ENCODE measurements around the gene CACNA1H.

Gene CACNA1H

DNA sequence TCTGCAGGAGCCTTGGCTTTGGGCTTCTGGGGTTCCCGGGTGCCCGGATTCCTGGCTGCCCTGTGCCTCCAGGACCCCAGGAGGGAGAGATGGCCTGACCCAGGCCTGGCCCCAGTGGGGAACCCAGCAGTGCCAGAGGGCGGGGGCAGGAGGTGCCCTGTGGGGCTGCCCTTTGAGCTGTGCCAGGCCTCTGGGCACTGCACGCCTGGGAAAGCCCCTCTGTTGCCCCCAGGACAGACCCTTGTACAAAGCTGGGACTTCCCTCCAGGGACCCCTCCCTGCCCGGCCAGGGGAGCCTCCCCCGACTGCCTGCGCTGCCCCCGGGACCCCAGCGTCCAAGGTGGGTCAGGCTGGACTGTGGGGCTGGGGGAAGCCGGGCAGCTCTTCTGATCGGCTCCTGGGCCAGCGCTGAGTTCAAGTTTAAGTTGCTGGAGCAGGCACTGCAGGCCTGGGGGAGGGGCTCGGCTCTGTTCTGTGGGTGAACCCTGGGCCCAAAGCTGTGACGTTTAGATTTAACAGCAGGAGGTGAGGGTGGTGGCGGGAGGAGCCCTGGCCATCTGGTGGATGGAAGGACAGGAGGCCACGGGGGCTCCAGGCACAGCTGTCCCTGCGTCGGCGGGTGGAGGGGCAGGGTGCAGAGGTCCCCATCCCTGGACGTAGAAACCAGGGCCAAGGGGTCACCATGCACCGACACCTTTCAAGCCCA lies 29.2 kb upstream of the CACNA1H start:
- DNase-seq, result no peak

DNA sequence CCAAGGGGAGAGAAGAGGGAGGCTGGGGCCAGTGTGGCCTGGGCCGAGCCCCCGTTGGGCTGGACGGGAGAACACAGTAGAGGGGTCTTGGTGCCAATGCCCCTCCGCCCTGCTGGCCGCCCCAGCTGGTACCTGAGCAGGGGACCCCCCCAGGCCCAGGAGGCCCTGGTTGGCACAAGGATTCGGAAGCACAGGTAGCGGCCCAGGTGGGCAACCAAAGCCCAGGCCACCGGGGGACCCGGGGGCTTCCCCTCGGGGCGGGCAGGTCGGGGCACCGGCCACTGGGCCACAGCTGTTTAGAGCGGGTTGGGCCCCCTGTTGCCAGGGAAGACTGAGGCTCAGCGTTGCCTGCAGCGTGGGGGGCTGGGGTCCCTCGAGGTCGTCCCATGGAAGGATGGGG lies 28.6 kb upstream of the CACNA1H start:
- DNase-seq, result no peak

DNA sequence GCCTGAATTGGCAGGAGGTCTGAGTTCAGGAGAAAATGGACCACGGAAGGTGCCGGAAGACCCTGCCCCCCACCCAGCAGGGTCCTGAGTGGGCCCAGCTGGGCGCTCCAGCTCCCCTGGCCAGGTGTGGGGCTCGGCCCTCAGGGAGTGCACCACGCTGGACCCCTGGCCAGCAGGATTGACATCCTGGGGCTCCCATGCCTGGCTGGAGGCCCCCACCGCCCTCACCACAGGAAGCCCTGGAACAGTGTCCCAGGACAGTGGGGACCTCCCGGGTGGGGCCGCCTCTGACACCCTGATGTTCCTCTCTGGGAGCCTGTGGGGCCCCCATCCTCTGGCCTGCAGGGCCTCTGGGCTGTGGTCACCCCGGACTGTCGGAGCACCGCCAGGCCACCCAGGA lies 28.1 kb upstream of the CACNA1H start:
- no peak for DNase-seq

DNA sequence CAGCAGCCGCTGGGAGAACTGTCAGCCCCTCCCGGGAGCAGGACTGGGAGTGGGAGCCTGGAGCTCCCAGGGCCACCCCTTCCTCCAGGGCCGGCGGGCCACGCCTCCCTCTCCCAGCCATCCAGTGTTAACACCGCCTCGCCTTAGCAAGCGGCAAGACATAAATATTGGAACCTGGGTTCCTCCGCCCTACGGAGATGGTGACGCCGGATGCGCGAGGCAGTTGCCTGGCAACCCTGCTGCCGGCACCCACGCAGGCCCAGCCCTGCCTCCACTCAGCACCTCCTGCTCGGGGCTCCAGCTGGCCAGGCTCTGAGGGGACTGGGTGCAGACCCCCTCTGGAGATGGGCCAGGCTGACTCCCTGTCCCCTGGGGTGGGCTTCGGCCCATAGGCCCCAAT lies 27.4 kb upstream of the CACNA1H start:
- DNase-seq, result no peak

DNA sequence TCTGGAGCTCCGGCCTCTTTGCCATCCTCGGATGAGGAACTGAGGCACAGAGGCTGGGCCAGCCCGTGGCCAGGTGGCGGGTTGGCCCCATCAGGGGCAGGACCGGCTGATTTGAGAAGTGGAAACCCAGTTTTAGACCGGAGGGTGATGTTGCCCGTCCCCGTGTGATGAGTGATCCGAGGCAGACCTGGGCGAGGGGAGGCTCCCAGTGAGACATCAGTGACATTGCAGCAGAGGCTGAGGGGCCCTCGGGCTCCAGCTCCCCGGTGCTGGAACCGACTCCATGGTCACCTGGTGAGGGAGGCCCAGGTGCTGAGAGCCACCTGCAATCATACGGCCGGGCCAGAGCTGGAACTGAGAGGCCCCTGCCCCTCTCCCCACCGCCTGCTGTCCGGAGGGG lies 26.9 kb upstream of the CACNA1H start:
- no peak for DNase-seq

DNA sequence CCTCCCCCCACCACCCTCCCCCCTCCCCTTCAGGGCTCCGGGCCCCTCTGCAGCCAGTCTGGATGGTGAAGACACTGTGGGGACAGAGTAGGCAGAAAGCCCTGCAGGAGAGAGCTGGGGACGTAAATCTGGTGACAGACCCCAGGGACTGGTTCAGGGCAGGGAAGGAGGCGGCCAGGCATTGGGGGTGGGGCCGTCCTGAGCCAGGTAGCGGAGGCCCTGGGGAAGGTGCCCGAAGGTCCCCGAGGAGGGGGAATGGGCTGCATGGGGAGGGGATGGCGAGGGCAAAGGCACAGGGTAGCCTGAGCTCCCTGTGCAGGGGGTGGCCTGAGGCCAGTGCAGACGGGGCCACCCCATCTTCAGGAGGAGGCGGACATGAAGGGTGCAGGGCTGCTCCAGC lies 26.3 kb upstream of the CACNA1H start:
- no peak for DNase-seq

DNA sequence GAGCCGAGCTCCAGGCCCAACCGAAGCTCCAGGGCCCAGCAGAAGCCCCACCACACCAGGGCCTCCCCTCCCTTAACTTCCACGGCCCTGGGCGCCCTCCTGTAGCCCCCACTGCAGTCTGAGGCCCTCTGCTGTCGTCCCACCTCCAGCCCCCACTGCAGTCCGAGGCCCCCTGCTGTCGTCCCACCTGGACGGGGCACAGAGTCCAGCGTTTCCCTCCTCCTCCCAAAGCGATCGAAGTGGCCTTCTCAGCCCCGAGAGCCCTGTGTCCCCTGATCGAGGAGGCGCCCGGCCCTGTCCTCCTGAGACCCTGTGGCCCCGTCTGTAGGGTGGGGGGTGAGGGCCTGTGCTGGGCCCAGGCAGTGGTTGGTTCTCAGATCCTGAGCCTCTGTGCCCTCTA lies 25.8 kb upstream of the CACNA1H start:
- no peak for DNase-seq

DNA sequence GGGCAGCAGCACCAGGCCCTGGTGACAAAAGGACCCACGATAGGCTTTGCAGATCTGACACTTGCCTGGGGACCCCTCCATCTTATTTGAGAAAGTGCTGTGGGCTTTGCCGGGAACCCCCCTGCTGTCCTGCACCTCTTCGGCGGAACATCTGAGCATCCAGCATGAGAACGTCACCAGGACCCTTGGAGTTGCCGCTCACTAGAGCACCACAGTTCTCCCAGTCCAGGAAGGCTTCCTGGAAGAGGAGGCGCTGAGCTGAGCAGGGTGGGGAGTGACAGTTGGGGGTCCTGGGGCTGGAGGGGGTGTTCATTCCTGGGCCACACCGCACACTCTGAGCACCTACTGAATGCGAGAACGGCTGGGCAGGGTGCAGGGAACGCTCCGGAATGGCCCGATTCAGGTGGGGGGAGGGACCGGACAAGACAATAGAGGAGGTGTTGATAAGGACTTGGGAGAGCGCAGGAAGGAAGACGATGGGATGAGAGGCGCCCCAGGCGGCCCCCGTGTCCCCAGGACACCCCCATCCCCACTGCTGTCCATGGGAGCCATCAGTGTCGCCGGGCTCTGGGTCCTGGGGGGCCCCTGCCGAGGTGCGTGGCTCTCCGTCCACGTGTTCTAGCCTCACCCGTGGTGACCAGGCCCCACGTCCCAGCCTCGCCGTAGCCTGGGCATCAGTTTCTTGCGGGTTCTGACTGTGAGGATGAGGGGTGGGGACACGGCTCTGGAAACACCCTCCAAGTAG lies 24.8 kb upstream of the CACNA1H start:
- DNase-seq, result no peak

DNA sequence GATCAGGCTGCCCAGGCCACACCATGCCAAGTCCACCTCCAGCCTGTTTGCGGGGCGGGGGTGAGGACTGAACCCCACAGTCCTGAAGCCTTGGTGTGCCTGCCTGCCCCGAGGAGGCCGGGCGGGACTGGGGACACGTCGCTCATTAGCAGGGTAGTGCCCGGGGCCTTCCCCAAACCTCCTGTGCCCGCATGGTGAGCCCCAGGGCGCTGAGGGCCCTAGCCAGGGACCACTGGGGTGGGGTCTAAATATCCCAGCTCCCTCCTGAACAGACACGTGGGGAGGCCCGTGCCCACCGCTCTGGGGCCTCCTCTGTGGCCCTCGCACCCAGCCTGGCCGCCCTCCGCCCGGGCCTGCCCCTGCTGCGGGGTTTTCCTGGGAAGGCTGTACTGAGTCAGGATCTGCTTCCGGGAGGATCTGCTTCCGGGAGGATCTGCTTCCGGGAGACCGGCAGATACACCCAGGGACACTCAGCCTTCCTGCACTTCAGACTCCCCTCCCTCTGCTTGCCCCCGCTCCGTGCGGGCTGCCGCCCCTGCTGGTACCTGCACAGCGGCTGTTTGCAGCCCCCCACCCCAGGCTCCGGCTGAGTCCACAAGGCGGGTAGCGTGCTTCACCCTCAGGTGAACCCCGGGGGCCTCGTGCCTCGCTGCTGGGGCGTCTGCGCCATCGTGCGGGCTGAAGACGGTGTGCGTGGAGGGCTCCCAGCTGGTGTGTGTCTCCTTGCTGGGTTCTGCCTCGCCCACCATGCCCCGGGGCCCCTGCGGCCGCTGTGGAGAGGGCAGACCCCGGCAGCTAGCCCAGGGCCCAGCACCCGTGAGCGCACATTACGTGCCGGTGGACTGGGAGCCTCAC lies 23.6 kb upstream of the CACNA1H start:
- DNase-seq, result no peak

DNA sequence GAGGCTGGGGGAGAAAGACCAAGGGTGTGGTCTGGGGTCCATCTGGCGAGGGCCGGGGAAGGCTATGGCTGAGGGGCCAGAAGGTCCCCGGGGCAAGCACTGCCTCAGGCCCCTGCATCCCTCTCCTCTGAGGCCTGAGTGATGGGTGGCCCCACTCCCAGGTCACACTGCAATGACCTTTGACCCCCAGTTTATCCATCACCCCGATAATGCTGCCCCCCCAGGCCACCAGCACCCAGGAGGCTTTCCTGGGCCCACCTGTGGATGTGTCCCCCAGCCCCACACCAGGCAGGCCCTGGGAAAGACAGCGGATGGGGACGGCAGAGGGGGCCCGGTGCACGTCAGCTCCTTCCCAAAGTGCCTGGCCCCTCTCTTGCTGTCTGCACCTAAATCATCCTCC lies 22.5 kb upstream of the CACNA1H start:
- DNase-seq, result no peak

DNA sequence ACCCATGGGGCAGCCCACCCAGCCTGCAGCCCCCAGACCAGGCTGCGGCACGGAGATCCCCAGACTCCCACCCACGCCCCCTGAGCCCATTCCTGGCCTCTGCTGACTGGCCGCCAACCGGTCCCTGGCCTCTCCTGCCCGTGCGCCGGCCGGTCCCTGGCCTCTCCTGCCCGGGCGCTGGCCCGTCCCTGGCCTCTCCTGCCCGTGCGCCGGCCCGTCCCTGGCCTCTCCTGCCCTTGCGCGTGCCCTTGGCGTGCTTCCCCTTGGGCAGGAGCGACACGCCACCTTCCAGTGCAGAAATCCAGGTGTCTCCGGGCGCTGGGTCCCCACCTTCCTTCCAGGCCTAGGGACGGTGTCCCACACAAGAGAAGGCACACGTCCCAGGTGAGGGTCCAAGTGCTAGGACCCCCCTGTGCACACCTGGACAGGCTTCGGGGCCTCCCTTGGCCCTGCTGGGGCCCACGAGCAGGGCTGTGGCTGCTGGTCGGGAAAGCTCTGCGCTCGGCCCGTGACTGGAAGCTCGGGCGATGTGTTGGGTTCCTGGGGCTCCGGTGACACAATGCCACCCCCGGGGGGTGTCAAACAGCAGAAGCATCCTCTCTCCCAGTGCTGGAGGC lies 21.4 kb upstream of the CACNA1H start:
- DNase-seq, result no peak

DNA sequence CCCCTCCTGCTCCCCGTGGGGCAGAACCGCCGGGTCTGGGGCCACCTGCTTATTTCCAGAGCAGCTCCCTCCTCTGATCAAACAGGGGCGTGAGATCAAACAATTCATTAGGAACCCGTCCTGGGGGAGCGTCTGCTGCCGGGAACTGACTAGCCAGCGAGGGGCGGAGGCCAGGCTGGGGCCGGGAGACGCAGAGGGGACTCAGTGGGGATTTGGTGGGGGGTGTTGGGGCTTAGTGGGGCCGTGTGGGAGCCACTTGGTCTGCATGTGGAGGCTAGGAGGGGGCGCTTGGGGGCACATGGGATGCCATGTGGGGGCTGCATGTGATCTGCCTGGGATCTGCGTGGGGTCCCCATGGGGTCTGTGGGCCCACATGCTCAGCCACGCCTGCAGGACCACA lies 20.5 kb upstream of the CACNA1H start:
- no peak for DNase-seq

DNA sequence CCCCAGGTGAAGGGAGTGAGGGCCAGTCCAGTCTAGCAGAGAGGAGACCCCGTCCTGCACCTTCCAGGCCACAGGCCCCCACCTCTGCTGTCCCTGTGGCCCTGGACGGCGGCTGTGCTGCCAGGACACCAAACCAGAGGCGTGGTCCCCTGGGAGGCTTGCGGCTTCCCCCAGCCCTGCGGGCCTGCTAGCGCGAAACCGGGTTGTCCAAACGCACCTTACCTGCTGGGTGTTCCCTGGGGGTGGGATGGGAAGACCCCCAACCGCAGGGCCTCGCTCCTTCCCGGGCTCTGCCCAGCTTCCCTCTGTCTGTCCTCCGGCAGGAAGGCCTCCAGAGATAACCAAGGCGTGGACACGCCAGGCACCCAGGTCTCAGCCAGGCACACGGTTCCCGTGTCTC lies 19.6 kb upstream of the CACNA1H start:
- no peak for DNase-seq

DNA sequence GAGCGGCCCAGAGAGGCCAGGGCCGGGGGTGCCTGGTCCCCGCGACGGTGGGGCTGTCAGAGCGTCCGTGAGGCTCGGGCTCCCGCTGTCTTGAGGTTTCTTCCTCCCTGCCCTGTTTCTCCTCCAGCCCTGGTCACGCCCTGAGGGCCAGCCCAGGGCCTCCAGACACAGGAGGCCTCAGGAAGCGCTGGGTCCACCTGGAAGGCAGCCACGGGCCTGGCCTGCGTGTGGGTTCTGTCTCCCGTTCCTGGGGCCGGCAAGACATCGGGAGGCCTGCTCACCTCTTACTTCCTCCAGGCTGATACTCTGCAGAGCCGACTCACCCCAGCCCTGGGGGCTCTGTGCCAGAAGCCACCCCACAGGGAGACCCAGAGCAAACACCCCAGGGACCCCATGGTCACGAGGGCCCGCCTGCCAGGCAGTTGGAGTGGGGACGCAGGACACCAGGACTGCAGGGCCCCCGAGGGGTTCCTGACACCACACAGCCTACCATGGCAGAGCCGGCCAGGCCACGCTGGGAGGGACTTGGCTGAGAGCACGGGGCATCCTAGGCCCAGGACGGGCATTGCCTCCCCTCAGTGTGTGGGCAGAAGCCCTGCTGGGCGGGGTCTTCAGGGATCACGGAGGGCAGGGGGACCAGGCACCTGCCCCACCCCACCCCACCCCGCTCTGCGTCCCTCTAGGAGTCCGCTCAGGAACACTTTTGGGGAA lies 18.9 kb upstream of the CACNA1H start:
- no peak for DNase-seq

DNA sequence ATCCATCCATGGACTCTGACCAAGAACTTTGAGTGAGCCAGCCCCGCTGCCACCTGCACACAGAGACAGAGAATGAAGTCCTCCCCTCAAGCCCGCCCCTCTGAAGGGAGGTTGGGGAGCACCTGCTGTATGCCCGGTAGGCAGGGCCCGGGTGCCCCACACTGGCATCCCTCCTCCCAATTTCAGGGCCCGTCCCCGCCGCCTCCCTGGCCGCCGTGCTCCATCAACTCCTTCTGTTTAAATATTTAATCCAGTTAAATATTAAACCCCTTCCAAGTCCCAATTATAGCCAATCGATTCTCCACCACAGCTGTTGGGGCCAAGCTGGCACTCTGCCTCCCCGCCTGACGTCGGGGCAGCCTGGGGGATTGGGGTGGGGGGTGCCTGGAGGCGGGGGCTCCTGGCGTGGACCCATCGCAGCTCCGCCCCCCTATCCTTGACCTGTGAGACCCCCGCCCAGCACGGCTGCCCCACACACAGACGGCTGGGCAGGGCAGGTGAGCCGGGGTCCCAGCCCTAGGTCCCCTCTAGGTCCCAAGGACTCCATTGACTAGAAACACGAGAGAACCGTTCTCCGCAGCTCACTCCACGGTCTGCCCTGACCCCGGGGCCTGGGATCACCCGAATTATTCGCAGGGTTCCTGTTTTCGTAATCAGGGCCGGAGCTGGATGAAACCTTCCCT lies 18.0 kb upstream of the CACNA1H start:
- no peak for DNase-seq

DNA sequence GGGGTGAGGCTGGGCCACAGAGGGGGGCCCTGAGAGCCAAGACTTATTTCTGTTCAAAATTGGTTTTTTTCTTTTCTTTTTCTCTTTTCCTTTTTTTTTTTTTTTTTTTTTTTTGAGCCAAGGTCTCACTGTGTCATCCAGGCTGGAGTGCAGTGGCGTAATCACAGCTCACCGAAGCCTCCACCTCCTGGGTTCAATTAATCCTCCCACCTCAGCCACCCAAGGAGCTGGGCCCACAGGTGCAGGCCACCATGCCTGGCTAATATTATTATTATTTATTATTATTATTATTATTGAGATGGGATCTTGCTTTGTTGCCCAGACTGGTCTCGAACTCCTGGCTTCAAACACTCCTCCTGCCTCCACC lies 17.5 kb upstream of the CACNA1H start:
- DNase-seq, result no peak

DNA sequence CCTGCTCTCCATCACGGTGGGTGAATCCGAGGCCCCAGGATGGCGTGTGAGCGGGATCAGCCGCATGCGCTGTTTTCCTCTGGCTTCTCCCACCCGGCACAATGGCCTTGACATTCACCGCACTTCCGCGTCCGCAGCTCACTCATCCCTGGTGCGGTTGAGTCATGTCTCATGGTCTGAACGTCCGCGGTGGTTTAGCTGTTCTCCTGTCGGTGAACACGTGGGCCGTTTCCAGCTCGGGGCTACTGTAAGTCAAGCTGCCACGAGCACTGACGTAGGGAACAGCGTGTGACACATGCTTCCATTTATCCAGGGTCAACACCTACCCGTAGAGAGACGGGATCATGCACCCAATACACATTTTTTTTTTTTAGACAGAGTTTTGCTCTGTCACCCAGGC lies 15.3 kb upstream of the CACNA1H start:
- no peak for DNase-seq

DNA sequence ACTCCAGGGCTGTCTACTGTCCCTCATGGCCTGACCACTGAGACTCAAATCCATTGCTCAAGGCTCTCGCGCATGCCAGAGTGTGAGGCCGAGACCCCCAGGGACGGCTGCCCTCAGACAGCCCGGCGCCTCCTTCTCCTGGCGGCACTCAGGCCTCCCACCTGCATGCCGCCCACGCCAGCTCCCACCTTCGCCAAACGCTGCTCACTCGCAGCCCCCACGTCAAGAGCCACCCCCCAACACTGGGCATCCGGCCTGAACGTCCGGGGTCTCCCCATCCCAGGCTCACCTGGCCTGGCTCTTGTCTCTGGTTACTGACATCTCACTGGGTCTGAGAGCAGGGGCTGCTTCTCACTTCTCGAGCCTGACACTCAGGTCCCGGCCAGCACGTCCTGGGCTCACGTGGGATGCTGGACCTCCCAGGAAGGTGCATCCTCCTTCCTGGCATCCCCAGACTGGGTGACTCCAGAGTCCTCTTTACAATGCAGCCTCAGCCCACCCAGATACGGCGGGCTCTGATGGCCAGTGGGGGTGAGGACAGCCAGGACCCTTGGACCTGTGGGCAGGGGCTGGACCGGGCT lies 12.2 kb upstream of the CACNA1H start:
- DNase-seq, result no peak

DNA sequence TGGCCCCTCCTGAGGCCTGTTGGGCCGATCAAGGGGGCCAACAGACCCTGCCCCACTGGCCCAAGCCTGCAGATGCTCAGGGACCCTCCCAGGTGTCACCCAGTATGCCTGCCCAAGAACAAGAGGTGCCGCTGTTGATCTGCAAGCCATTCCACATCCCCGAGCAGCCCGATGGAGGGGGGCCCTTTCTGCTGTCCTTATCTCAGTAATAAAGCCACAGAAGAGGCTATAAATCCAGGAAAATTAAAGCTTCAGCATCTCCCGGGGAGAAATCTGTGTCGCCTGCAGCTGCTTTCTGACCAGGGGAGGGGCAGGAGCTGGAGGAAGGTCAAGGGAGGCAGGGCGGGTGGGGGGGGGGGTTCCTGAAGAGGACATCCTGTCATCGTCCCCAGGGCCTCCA lies 11.7 kb upstream of the CACNA1H start:
- DNase-seq, result no peak

DNA sequence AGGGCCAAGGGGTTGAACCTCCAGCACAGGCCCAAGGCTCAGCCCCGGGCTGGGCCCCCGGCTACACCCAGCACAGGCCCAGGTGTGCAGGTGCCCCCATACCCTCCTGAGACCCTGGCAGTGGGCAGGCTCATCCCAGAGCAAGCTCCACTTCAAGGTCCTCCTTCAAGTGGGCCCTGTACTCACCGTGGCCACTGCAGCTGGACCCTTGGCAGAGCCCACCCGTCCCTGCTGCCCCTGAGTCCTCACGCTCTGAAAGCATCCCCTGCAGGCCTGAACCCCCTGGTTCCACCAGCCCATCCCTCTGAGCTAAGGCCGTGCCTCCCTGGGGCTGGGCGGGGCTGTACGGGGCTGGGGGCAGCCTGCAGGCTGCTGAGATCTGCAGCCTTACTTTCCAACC lies 11.2 kb upstream of the CACNA1H start:
- DNase-seq, result no peak

DNA sequence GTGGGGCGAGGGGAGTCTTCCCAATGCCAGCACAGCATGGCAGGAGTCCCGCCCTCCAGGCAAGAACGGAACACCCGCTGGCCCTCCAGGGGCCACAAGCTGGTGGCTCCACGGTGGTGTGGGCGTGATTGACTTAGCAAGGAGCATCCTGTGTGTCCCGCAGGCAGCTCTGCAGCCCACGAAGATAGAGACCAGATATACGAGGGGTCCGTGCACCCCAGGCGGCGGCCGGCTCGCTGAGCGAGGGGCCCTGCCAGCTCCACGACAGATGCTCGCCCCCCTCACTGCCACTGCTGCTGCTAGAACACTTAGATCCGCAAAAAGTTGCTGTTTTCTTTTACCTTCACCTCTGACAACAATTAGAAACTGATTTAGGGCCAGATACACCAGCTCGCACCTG lies 10.0 kb upstream of the CACNA1H start:
- DNase-seq, result no peak
